GM23338 (cell line): ENCODE results near the gene SUGP1. TPM values are rescaled to one million over a fixed set of nuclear protein-coding genes. Genes with fewer than 3 reads are reported as not detected.

ENCODE experiments used
- ATAC-seq: fragments of 200-7000 bp; cut with Tn5 transposase; 3 replicates; pipeline ENCODE4 v1.9.1; 2020
- DNase-seq: peaks from one replicate; pipeline ENCODE4 v3.0.0-alpha.2; 2015; ENCODE audit warnings: low spot score
- H2AFZ ChIP-seq: fragments of 200-600 bp; sonication (generic); 2 replicates; pipeline ENCODE4 v1.8.0; 2016; ENCODE audit warnings: antibody characterized with exemption, mild to moderate bottlenecking, moderate library complexity
- H3F3A ChIP-seq: fragments of 200-600 bp; sonication (generic); replicated peaks from 2 replicates; pipeline ENCODE4 v1.8.0; 2017; ENCODE audit warnings: antibody characterized with exemption, mixed run types, low read depth
- H3K27ac ChIP-seq: fragments of 200-600 bp; sonication (generic); 2 replicates; pipeline ENCODE4 v1.6.1; 2016; ENCODE audit warnings: low read depth
- H3K27me3 ChIP-seq: fragments of 200-600 bp; sonication (generic); 2 replicates; pipeline ENCODE4 v1.8.0; 2016; ENCODE audit warnings: mild to moderate bottlenecking, mixed run types, moderate library complexity; ENCODE audit not compliant: insufficient read depth
- H3K36me3 ChIP-seq: fragments of 200-600 bp; sonication (generic); 2 replicates; pipeline ENCODE4 v1.8.0; 2016; ENCODE audit warnings: mild to moderate bottlenecking; ENCODE audit not compliant: insufficient read depth
- H3K4me1 ChIP-seq: fragments of 200-600 bp; sonication (generic); 2 replicates; pipeline ENCODE4 v1.8.0; 2016; ENCODE audit warnings: mild to moderate bottlenecking, moderate library complexity; ENCODE audit not compliant: insufficient read depth
- H3K4me2 ChIP-seq: fragments of 200-600 bp; sonication (generic); 2 replicates; pipeline ENCODE4 v1.7.1; 2017; ENCODE audit warnings: mixed run types
- H3K4me3 ChIP-seq: fragments of 200-600 bp; sonication (generic); 2 replicates; pipeline ENCODE4 v1.6.1; 2016; ENCODE audit warnings: mixed run types
- H3K79me2 ChIP-seq: fragments of 200-600 bp; sonication (generic); replicated peaks from 2 replicates; pipeline ENCODE4 v1.8.0; 2017; ENCODE audit warnings: mild to moderate bottlenecking; ENCODE audit not compliant: insufficient read depth
- H3K9me2 ChIP-seq: fragments of 200-600 bp; sonication (generic); 2 replicates; pipeline ENCODE4 v1.8.0; 2017; ENCODE audit not compliant: insufficient read depth
- H4K20me1 ChIP-seq: fragments of 200-600 bp; sonication (generic); replicated peaks from 2 replicates; pipeline ENCODE4 v1.8.0; 2017; ENCODE audit warnings: mild to moderate bottlenecking; ENCODE audit not compliant: insufficient read depth
- H3K27ac Mint-ChIP-seq: 2 replicates; pipeline ENCODE4 v1.8.0; 2020; ENCODE audit warnings: inconsistent platforms, mild to moderate bottlenecking, moderate library complexity, mixed read lengths
- H3K27me3 Mint-ChIP-seq: 3 replicates; pipeline ENCODE4 v1.8.0; 2022; ENCODE audit warnings: low read depth, mild to moderate bottlenecking, moderate library complexity, mixed read lengths, inconsistent platforms; ENCODE audit not compliant: insufficient read depth, poor library complexity
- H3K36me3 Mint-ChIP-seq: 3 replicates; pipeline ENCODE4 v1.8.0; 2021; ENCODE audit warnings: low read depth, mild to moderate bottlenecking, inconsistent platforms, moderate library complexity, mixed read lengths
- H3K4me1 Mint-ChIP-seq: 3 replicates; pipeline ENCODE4 v1.8.0; 2020; ENCODE audit warnings: mild to moderate bottlenecking, inconsistent platforms, mixed read lengths
- H3K4me3 Mint-ChIP-seq: 3 replicates; pipeline ENCODE4 v1.8.0; 2021; ENCODE audit warnings: moderate library complexity, mild to moderate bottlenecking, inconsistent platforms, mixed read lengths
- H3K9me3 Mint-ChIP-seq: 3 replicates; pipeline ENCODE4 v1.8.0; 2020; ENCODE audit warnings: moderate library complexity, mild to moderate bottlenecking, inconsistent platforms, mixed read lengths
- CTCF ChIP-seq, 2 experiments: fragments of 200-600 bp in 1 of 2; sonication (generic) in 1 of 2; conservative IDR thresholded peaks; 2 replicates each; pipeline versions ENCODE4 v1.5.1 to v1.6.1; 2016 to 2017; ENCODE audit warnings: antibody characterized with exemption in 2 of 2, low read depth in 2 of 2, mild to moderate bottlenecking in 2 of 2, moderate library complexity in 1 of 2
- ETS1 ChIP-seq: IDR thresholded peaks from 2 replicates; pipeline ENCODE4 v1.6.1; 2016; ENCODE audit warnings: antibody characterized with exemption
- NANOG ChIP-seq: IDR thresholded peaks from 2 replicates; pipeline ENCODE4 v1.6.1; 2016; ENCODE audit warnings: antibody characterized with exemption, borderline replicate concordance
- POLR2AphosphoS5 ChIP-seq: IDR thresholded peaks from 2 replicates; pipeline ENCODE4 v1.6.1; 2016; ENCODE audit warnings: antibody characterized with exemption, low read depth
- STAT1 ChIP-seq: IDR thresholded peaks from one replicate; pipeline ENCODE4 v1.6.1; 2016; ENCODE audit warnings: antibody characterized with exemption; ENCODE audit not compliant: unreplicated experiment
- ZNF114 ChIP-seq: fragments of 250-450 bp; sonication (Bioruptor Pico); IDR thresholded peaks from 2 replicates; pipeline ENCODE4 v1.5.0; 2020; ENCODE audit warnings: mild to moderate bottlenecking, moderate library complexity
- ZNF331 ChIP-seq: fragments of 250-450 bp; sonication (Bioruptor Pico); IDR thresholded peaks from 2 replicates; pipeline ENCODE4 v1.5.0; 2020; ENCODE audit warnings: low read depth, mild to moderate bottlenecking, moderate library complexity
- ZNF462 ChIP-seq: fragments of 250-450 bp; sonication (Bioruptor Pico); IDR thresholded peaks from 2 replicates; pipeline ENCODE4 v1.5.0; 2020; ENCODE audit warnings: mild to moderate bottlenecking, moderate library complexity
- polyA plus RNA-seq: library from polyadenylated mRNA; unstranded; fragments of >200 nt; fragmentation: Nextera tagmentation; extraction: Ambion mirVana; gene quantifications from 2 replicates; pipeline ENCODE4 v1.2.1, GENCODE V29; 2016
- total RNA-seq: library from RNA; depleted of rRNA; stranded (reverse); fragments of >200 nt; shearing (Covaris generic); gene quantifications from 2 replicates; pipeline ENCODE4 v1.2.3, GENCODE V29; 2014

The SUGP1 gene
- total and polyA plus RNA-seq, 2 experiments from 2014 or later = 38.6 to 61.6 TPM

- TF ChIP-seq STAT1 (no peak), ETS1 (no peak), POLR2AphosphoS5 (no peak), NANOG (no peak)
Observed at GRCh38 chr19:19362075-19362474, 41.8 kb upstream of the SUGP1 start (continued).

- H3K27me3 ChIP-seq = no peaks in the 10 kb centered on the region
- H3K9me2 ChIP-seq = no peaks in the 10 kb centered on the region
- Mint-ChIP-seq H3K36me3 (peaks cover 4% of the 10 kb centered on the region; the same call in 2 of the 3 replicates), H3K4me3 (no peak overlapping the region), H3K9me3 (no peaks in the 10 kb centered on the region), H3K4me1 (peaks cover 10% of the 10 kb centered on the region), H3K27ac (peak overlapping the region; percentile 72; the same call in 1 of the 2 replicates), H3K27me3 (peaks cover 11% of the 10 kb centered on the region)
- no peak for TF ChIP-seq ZNF462
- peak; percentile 76 to 84 for TF ChIP-seq CTCF (conservative IDR thresholded peaks at IDR 0.05; ENCODE audit: low read depth in 2 of 2)
- no peak for TF ChIP-seq ZNF331 (CRISPR knock-in tag)
- no peak for TF ChIP-seq ZNF114 (CRISPR knock-in tag)
- TF ChIP-seq POLR2AphosphoS5 = 0 out of 2 replicates have a peak, but pooled peaks have one; percentile 31
- no peak overlapping the region for H3K4me2 ChIP-seq
- H3K27ac ChIP-seq = no peak overlapping the region
- H2AFZ ChIP-seq = no peak overlapping the region; the same call in 1 of the 2 replicates
- no peaks in the 10 kb centered on the region for H3K79me2 ChIP-seq
- no peaks in the 10 kb centered on the region for H3K36me3 ChIP-seq
- no peaks in the 10 kb centered on the region for H4K20me1 ChIP-seq
- ATAC-seq = peak; percentile 85
- H3F3A ChIP-seq = peaks cover 3% of the 10 kb centered on the region; the same call in 1 of the 2 replicates
- peaks cover 3% of the 10 kb centered on the region; the same call in 1 of the 2 replicates for H3K4me1 ChIP-seq
- peak; percentile 94 for DNase-seq
- H3K4me3 ChIP-seq = no peak overlapping the region
Observed at GRCh38 chr19:19361075-19361594, 40.8 kb upstream of the SUGP1 start.
